Mammary epithelial cell (primary cell): ENCODE measurements around the gene PLCH1.

Source experiments
- CTCF ChIP-seq, 2 donors: IDR thresholded peaks in 1 of 2; conservative IDR thresholded peaks in 1 of 2; 2 replicates each; pipeline ENCODE4 v1.5.1; 2011 to 2012; ENCODE audit warnings: inconsistent platforms in 2 of 2, low read length in 2 of 2, mild to moderate bottlenecking in 2 of 2, control low read depth in 1 of 2, low read depth in 1 of 2; ENCODE audit not compliant: insufficient read depth in 1 of 2; ENCODE audit errors: extremely low read depth in 1 of 2
- EZH2 ChIP-seq: IDR thresholded peaks from 2 replicates; pipeline ENCODE4 v1.6.1; 2012; ENCODE audit warnings: low read length, inconsistent platforms, borderline replicate concordance

DNA sequence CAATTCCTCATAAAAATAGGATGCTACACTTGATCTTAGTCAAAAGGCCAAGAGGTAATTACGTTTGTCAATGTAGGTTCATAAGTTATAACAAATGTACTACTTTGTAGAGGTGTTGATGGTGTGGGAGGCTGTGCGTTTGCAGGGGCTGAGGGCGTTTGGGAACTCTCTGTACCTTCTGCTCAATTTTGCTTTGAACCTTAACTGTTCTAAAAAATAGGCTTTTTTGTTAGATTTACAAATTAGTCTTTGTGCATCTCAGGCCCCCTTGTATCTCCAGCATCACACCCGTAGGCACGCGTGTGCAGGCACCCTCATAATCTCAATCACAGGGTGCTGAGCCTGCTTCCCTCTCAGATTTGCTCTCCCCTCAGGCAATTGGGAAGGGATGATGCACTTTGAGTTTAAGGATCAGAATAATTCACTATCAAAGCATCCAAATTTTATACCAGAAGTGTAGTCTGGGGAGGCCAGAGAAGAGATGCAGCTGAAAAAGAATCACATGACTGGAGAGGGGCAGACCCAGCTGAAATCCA is 415.3 kb downstream of the PLCH1 start:
- TF ChIP-seq CTCF (conservative IDR thresholded peaks at IDR 0.05 in 1 of 2, IDR thresholded peaks at IDR 0.05 in 1 of 2; ENCODE audit: extremely low read depth in 1 of 2, insufficient read depth in 1 of 2, low read depth in 1 of 2, low read length in 2 of 2) (no peak), EZH2 (no peak)
